Sigmoid colon (tissue), 4 donors: Measurements from ENCODE around the gene B4GALT3.

Source experiments
- CTCF ChIP-seq, 4 experiments: fragments of 450-650 bp in 3 of 4; fragments of 200-600 bp in 1 of 4; IDR thresholded peaks; one replicate each; pipeline ENCODE4 v1.5.1; 2016 to 2019; ENCODE audit warnings: antibody characterized with exemption in 4 of 4, mild to moderate bottlenecking in 3 of 4, moderate library complexity in 2 of 4
- POLR2A ChIP-seq, 2 donors: fragments of 450-650 bp; IDR thresholded peaks; one replicate each; pipeline ENCODE4 v1.6.1; 2016; ENCODE audit warnings: antibody characterized with exemption in 2 of 2, mild to moderate bottlenecking in 2 of 2, moderate library complexity in 2 of 2
- POLR2AphosphoS5 ChIP-seq, 4 donors: sonication (generic); formaldehyde crosslinking; IDR thresholded peaks; one replicate each; pipeline ENCODE4 v1.6.1; 2017; ENCODE audit warnings: antibody characterized with exemption in 4 of 4

- TF ChIP-seq POLR2A (IDR thresholded peaks at IDR 0.05) (no peak), CTCF (IDR thresholded peaks at IDR 0.05) (no peak), POLR2AphosphoS5 (IDR thresholded peaks at IDR 0.05) (no peak)
Observed at GRCh38 chr1:161138431-161138830, 38.9 kb downstream of the B4GALT3 start.
